Brain microvascular endothelial cell (primary cell): ENCODE measurements around the gene CCBE1.

ENCODE experiments used
- DNase-seq: peaks from one replicate; pipeline ENCODE4 v3.0.0-alpha.2; 2020
- H3K27ac ChIP-seq: fragments of 250-450 bp; sonication (Bioruptor Pico); 2 replicates; pipeline ENCODE4 v1.5.1; 2020; ENCODE audit warnings: mild to moderate bottlenecking, moderate library complexity
- H3K27me3 ChIP-seq: fragments of 250-450 bp; sonication (Bioruptor Pico); replicated peaks from 2 replicates; pipeline ENCODE4 v1.5.1; 2020; ENCODE audit warnings: mild to moderate bottlenecking
- H3K36me3 ChIP-seq: fragments of 250-450 bp; sonication (Bioruptor Pico); replicated peaks from 2 replicates; pipeline ENCODE4 v1.5.1; 2020; ENCODE audit warnings: mild to moderate bottlenecking
- H3K4me3 ChIP-seq: 2 replicates; pipeline ENCODE4 v1.5.1; 2011; ENCODE audit warnings: low read depth, mild to moderate bottlenecking, control low read depth, low read length, moderate library complexity
- in situ Hi-C: cut with HindIII; loops from 2 replicates; pipeline ENCODE4 v1.10.0; 2017; ENCODE audit warnings: low sequenced_read_pairs, low pct_ligation_motif_present
- TF ChIP-seq, protein P1 (sequence below): IDR thresholded peaks from 2 replicates; pipeline ENCODE4 v1.5.1; 2011; ENCODE audit warnings: low read depth, mild to moderate bottlenecking, moderate library complexity, low read length, control low read depth, inconsistent platforms; ENCODE audit errors: missing control alignments

CCBE1 gene

DNA sequence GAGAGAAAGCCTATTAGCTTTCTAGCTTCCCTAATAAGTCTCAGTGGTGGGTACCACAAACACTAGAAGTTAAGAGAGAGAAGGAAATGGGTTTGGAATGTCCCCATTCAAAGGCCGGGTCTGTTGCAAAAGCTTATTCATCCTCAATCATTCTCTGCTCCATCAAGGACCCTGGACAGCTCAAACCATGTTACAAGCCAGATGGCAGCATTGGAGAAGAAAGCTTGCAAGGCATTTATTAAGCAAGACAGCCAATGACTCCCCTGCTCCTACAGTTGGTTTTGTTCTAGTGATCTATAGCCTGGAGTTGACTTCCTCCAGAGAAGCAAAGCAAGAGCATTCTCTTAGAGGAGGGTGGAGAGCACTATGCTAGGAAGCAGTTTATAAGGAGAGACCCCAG, 251.2 kb downstream of the CCBE1 start:
- in situ Hi-C loops, result no loop called here
- no peaks in the 10 kb centered on the region for H3K36me3 ChIP-seq
- H3K4me3 ChIP-seq, result no peak overlapping the region
- TF ChIP-seq, protein P1, sequence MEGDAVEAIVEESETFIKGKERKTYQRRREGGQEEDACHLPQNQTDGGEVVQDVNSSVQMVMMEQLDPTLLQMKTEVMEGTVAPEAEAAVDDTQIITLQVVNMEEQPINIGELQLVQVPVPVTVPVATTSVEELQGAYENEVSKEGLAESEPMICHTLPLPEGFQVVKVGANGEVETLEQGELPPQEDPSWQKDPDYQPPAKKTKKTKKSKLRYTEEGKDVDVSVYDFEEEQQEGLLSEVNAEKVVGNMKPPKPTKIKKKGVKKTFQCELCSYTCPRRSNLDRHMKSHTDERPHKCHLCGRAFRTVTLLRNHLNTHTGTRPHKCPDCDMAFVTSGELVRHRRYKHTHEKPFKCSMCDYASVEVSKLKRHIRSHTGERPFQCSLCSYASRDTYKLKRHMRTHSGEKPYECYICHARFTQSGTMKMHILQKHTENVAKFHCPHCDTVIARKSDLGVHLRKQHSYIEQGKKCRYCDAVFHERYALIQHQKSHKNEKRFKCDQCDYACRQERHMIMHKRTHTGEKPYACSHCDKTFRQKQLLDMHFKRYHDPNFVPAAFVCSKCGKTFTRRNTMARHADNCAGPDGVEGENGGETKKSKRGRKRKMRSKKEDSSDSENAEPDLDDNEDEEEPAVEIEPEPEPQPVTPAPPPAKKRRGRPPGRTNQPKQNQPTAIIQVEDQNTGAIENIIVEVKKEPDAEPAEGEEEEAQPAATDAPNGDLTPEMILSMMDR, result peak; percentile 26
- H3K27me3 ChIP-seq, result no peaks in the 10 kb centered on the region
- H3K27ac ChIP-seq, result no peak overlapping the region
- peak; percentile 44 for DNase-seq

DNA sequence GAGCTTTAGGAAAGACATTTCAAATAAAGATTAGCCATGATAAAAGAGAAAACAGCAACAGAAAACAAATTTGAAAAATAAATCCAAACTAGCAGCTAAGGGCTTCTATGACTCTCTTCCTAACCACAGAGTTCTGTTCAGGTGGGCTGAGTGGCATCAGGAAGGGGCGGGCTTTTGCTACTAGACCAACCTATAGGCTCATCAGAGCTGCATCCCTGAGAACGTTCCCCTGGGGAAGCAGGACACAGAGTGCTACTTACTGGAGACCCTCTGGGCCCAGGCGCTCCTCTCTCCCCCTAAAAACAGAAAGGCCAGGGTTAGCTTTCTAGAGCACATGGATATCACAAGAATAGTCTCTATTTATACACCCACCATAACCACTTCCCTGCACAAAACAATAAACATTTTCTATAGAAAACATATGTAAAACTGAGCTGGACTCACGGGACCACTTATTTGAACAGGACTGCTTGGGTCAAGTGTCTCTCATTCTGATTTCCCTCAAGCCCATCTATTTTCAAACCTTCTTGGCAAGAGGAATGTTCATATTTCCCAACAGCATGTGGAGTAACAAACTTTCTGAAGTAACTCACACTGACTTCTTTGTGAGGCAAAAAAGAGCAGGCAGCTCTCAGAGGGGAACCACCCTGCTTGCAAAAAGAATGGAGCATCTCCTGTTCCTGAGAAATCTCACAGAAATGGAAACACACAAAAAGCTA, 259.2 kb downstream of the CCBE1 start:
- H3K36me3 ChIP-seq, result no peaks in the 10 kb centered on the region
- TF ChIP-seq, protein P1, result no peak
- DNase-seq, result no peak
- no peak overlapping the region for H3K27ac ChIP-seq
- no peaks in the 10 kb centered on the region for H3K27me3 ChIP-seq
- no peak overlapping the region for H3K4me3 ChIP-seq
- in situ Hi-C loops, result no loop called here

DNA sequence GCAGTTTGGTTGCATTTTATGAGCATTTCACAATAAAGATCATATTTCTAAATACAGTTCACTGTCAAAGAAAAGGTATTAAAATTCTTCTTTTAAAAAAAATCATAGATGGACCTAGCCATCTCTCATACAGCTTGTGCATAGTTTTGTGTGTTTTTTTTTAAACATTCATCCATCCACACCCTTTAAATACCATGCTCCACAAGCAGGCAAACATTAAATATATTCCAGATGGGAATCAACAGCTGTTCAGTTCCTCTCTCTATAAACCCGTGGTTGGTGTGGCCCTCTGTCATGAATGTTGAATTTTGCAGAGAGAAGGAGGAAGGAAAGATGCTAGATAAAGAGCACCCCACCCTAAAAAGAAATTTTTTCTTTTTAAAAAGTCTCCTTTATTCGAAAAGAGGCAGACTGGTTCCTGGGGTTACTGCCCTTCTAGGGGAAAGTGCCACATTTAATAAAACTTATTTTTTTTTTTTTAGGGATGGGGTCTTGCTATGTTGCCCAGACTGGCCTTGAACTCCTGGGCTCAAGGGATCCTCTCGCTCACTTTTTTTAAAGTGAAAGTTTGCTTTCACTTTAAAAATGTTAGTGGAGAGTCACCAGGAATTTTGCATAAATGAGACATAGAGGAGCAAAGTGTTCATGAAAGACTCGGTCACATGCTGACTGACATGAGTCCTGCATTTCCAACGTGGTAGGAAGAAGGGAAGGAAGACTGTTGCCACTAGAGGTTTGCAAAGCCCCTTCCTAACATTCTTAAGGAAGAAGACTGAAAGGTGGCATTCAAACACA, 264.2 kb downstream of the CCBE1 start:
- no peak for DNase-seq
- H3K36me3 ChIP-seq, result no peaks in the 10 kb centered on the region
- no peak overlapping the region for H3K4me3 ChIP-seq
- no peaks in the 10 kb centered on the region for H3K27me3 ChIP-seq
- in situ Hi-C loops, result no loop called here
- H3K27ac ChIP-seq, result no peak overlapping the region
- TF ChIP-seq, protein P1, result no peak

DNA sequence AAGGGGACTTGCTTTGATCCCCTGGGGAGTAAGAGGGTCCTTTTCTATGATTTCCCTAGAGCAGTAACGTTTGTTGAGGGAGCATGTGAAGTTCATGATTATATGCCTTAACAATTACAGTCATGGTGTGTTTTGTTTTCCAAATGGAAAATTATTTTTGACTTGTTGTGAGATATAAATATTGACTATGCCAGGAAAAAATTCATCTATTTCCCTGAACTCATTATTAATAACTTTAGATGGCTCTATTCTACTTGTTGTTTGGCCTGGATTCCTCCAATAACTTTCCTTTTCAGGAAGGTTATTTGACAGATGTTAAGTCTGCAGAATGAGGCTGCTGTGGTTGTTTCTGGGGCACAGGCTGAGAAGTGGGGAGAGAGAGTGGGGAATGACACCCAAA, 266.1 kb downstream of the CCBE1 start:
- TF ChIP-seq, protein P1, result no peak
- no peak overlapping the region for H3K4me3 ChIP-seq
- no peak for DNase-seq
- no peak overlapping the region for H3K27ac ChIP-seq
- no peaks in the 10 kb centered on the region for H3K27me3 ChIP-seq
- in situ Hi-C loops, result no loop called here
- no peaks in the 10 kb centered on the region for H3K36me3 ChIP-seq

DNA sequence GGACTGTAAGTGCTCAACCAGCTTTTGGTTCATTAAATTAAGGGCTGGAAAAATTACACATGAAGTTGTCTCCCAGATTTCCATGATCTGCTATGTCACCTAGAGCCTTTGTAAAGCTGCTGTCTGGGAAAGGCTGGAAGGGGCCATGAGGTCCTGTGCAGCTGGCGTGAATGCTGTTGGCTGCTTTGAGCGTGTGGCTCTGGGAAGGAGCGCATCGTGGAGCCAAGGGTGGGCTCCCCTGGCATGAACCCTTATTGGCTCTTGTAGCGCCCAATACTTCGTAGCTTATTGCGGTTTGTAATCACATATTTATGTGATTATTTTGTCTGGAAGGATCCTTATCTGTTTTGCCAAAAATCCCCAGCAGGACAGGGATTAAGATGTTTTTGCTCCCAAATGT, 267.6 kb downstream of the CCBE1 start:
- Histone ChIP-seq H3K36me3 (no peaks in the 10 kb centered on the region), H3K27me3 (no peaks in the 10 kb centered on the region), H3K27ac (no peak overlapping the region), H3K4me3 (no peak overlapping the region)
- DNase-seq, result no peak
- in situ Hi-C loops, result no loop called here
- TF ChIP-seq, protein P1, result no peak
